BJ (cell line): ENCODE results near the gene ARHGEF39. TPM values are rescaled to one million over a fixed set of nuclear protein-coding genes. Genes with fewer than 3 reads are reported as not detected.
A peak's percentile ranks its signal among the peaks of the same experiment; 100 is the strongest.

ENCODE experiments used
- CTCF ChIA-PET: fragments of 350-600 bp; formaldehyde crosslinking; extraction: SDS; loops from one replicate; lab custom pipeline; 2021; ENCODE audit warnings: antibody characterized with exemption, inconsistent platforms; lab: Yijun Ruan, JAX
- POLR2A ChIA-PET: fragments of 300-600 bp; sonication (Branson Sonifier 250); formaldehyde crosslinking; extraction: SDS; loops from one replicate; lab custom pipeline; 2021; ENCODE audit warnings: antibody characterized with exemption; lab: Charles Lee
- DNase-seq: peaks from one replicate; pipeline ENCODE4 v3.0.0-alpha.2; 2011; ENCODE audit warnings: low read depth
- H3K27me3 ChIP-seq: 2 replicates; pipeline ENCODE4 v1.6.0; 2011; ENCODE audit warnings: low read length; ENCODE audit not compliant: control insufficient read depth, insufficient read depth
- H3K36me3 ChIP-seq: 2 replicates; pipeline ENCODE4 v1.5.1; 2011; ENCODE audit warnings: low read length; ENCODE audit not compliant: control insufficient read depth, insufficient read depth
- H3K4me3 ChIP-seq: 2 replicates; pipeline ENCODE4 v1.5.1; 2011; ENCODE audit warnings: low read depth, mild to moderate bottlenecking, control low read depth, low read length
- CTCF ChIP-seq: IDR thresholded peaks from 2 replicates; pipeline ENCODE4 v1.5.1; 2011; ENCODE audit warnings: low read depth, mild to moderate bottlenecking, control low read depth, inconsistent platforms, low read length, moderate library complexity; ENCODE audit not compliant: insufficient read depth
- polyA plus RNA-seq: library from polyadenylated mRNA; depleted of rRNA; stranded (reverse); fragments of >200 nt; gene quantifications from 2 replicates; pipeline ENCODE4 v1.2.3, GENCODE V29; 2011

The ARHGEF39 gene
- polyA plus RNA-seq, 1 experiment = 4.1 TPM

- DNase-seq = no peak
- ChIA-PET POLR2A (interaction anchor here (1.0 kb wide), 1 partner anchor 9 kb away, joined by 24 read pairs; no protein-coding TSS in a partner anchor), CTCF (interaction anchor here (1.6 to 8.9 kb wide), 3 partner anchors 12 to 38 kb away, joined by 6 to 177 read pairs (median 116); no protein-coding TSS in a partner anchor)
- H3K4me3 ChIP-seq = no peak overlapping the region
- no peak for TF ChIP-seq CTCF
- no peaks in the 10 kb centered on the region for H3K27me3 ChIP-seq
- peaks cover 63% of the 10 kb centered on the region for H3K36me3 ChIP-seq
Measured at GRCh38 chr9:35700031-35700430, 35.0 kb upstream of the ARHGEF39 start.

- no peak for DNase-seq
- TF ChIP-seq CTCF = no peak
- H3K27me3 ChIP-seq = no peaks in the 10 kb centered on the region
- ChIA-PET CTCF (interaction anchor here (1.1 to 8.9 kb wide), 7 partner anchors 8 to 41 kb away, joined by 3 to 177 read pairs (median 34); partner anchors contain the start of genes ARHGEF39, CCDC107 and RMRP), POLR2A (no interaction called here)
- no peak overlapping the region for H3K4me3 ChIP-seq
- peaks cover 47% of the 10 kb centered on the region for H3K36me3 ChIP-seq
Measured at GRCh38 chr9:35698231-35698630, 33.2 kb upstream of the ARHGEF39 start.

GRCh38 chr9:35697486-35697885 is 32.5 kb upstream of the ARHGEF39 start:
- H3K4me3 ChIP-seq = no peak overlapping the region
- ChIA-PET CTCF (interaction anchor here (1.9 to 8.9 kb wide), 9 partner anchors 13 to 51 kb away, joined by 8 to 177 read pairs (median 34); partner anchors contain the start of genes ARHGEF39, CA9, CCDC107 and RMRP), POLR2A (no interaction called here)
- no peak for TF ChIP-seq CTCF
- peaks cover 43% of the 10 kb centered on the region for H3K36me3 ChIP-seq
- H3K27me3 ChIP-seq = no peaks in the 10 kb centered on the region
- no peak for DNase-seq

GRCh38 chr9:35696520-35697215 is 31.7 kb upstream of the ARHGEF39 start:
- POLR2A ChIA-PET = interaction anchor here (0.7 to 0.8 kb wide), 2 partner anchors 31 to 35 kb away, joined by 3 to 6 read pairs; no protein-coding TSS in a partner anchor
- H3K4me3 ChIP-seq = no peak overlapping the region
- H3K36me3 ChIP-seq = peaks cover 38% of the 10 kb centered on the region
- no peak for DNase-seq
- CTCF ChIA-PET = interaction anchor here (0.6 to 8.9 kb wide), 21 partner anchors 9 to 80 kb away, joined by 3 to 177 read pairs (median 8); partner anchors contain the start of genes ARHGEF39, CA9, CCDC107 and CREB3
- H3K27me3 ChIP-seq = no peaks in the 10 kb centered on the region
- TF ChIP-seq CTCF = peak; percentile 87

DNA sequence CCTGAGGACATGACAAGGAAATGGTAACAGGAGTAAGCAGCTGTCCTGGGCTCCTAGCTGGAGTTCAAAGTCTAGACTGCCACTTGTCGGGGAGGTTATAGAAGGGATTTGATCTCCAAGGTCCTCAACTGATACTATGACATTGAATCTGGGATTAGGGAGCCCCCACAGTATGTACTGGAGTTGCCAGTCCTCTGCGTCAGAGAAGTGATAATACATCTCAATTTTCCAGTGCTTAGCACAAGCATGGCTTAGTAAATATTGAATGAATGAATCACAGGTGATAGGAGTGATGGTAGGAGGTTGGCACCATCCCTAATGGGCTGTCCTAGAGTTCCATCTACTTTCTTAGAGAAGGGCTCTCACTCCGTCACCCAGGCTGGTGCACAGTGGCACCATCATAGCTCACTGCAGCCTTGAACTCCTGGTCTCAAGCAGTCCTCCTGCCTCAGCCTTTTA is 31.0 kb upstream of the ARHGEF39 start:
- TF ChIP-seq CTCF = no peak
- Histone ChIP-seq H3K4me3 (no peak overlapping the region), H3K36me3 (peaks cover 33% of the 10 kb centered on the region), H3K27me3 (no peaks in the 10 kb centered on the region)
- POLR2A ChIA-PET = no interaction called here
- no peak for DNase-seq
- CTCF ChIA-PET = interaction anchor here (0.8 to 8.9 kb wide), 19 partner anchors 8 to 130 kb away, joined by 3 to 177 read pairs (median 9); partner anchors contain the start of genes ARHGEF39, CA9, CCDC107 and CREB3
